ENCODE results near the gene SS18L1.

Gene SS18L1

DNA sequence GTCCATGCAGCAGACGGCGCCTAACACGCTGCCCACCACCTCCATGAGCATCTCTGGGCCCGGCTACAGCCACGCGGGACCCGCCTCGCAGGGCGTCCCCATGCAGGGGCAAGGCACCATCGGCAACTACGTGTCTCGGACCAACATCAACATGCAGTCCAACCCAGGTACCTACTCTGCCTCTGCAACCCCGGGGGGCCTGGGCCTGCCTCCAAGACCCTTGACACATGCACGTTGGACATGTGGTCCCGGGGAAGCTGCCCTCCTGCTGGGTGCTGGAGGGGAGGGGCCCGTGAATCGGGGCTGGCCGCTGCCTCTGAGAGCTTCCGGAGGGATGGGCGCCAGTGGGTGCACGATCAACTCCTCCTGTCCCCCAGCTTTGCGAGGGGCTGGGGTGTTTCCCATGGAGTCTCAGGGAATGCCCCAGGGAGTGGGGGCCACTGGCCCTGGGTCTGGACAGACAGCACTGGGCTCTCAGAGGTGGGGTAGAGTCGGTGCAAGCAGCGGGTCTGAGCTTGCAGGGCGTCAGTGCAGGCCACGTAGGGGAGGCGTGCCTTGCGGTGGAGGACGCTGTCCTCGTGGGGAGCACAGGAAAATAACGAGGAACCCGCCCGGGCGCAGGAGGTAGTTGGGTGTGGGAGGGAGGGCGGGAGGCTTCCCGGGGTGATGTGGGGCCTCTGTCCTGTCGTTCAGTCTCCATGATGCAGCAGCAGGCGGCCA is 19.4 kb downstream of the SS18L1 start:
- CTCF ChIA-PET = no interaction called here
- POLR2A ChIA-PET = no interaction called here
- no peak for DNase-seq (ENCODE audit: low read depth, low spot score)
- TF ChIP-seq, protein P1, sequence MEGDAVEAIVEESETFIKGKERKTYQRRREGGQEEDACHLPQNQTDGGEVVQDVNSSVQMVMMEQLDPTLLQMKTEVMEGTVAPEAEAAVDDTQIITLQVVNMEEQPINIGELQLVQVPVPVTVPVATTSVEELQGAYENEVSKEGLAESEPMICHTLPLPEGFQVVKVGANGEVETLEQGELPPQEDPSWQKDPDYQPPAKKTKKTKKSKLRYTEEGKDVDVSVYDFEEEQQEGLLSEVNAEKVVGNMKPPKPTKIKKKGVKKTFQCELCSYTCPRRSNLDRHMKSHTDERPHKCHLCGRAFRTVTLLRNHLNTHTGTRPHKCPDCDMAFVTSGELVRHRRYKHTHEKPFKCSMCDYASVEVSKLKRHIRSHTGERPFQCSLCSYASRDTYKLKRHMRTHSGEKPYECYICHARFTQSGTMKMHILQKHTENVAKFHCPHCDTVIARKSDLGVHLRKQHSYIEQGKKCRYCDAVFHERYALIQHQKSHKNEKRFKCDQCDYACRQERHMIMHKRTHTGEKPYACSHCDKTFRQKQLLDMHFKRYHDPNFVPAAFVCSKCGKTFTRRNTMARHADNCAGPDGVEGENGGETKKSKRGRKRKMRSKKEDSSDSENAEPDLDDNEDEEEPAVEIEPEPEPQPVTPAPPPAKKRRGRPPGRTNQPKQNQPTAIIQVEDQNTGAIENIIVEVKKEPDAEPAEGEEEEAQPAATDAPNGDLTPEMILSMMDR (IDR thresholded peaks at IDR 0.05; ENCODE audit: insufficient read depth, low read length, missing control alignments) = no peak
- no peak overlapping the region for H3K4me3 ChIP-seq (ENCODE audit: low read depth, low read length)

DNA sequence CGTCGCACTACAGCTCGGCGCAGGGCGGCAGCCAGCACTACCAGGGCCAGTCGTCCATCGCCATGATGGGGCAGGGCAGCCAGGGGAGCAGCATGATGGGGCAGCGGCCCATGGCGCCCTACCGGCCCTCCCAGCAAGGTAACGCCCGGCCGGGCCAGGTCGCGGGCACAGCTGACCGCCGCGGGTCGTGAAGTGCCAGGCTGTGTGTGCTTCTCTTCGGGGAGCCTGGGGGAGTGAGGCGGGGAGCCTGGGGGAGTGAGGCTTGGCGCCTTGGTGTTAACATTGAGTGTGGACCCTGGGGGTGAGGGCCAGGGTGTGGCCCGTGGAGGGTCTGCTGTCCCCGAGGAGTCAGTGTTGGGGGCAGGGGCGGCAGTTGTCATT is 19.9 kb downstream of the SS18L1 start:
- POLR2A ChIA-PET = no interaction called here
- no peak for DNase-seq (ENCODE audit: low read depth, low spot score)
- no peak overlapping the region for H3K4me3 ChIP-seq (ENCODE audit: low read depth, low read length)
- TF ChIP-seq, protein P1 (IDR thresholded peaks at IDR 0.05; ENCODE audit: insufficient read depth, low read length, missing control alignments) = no peak
- CTCF ChIA-PET = no interaction called here

DNA sequence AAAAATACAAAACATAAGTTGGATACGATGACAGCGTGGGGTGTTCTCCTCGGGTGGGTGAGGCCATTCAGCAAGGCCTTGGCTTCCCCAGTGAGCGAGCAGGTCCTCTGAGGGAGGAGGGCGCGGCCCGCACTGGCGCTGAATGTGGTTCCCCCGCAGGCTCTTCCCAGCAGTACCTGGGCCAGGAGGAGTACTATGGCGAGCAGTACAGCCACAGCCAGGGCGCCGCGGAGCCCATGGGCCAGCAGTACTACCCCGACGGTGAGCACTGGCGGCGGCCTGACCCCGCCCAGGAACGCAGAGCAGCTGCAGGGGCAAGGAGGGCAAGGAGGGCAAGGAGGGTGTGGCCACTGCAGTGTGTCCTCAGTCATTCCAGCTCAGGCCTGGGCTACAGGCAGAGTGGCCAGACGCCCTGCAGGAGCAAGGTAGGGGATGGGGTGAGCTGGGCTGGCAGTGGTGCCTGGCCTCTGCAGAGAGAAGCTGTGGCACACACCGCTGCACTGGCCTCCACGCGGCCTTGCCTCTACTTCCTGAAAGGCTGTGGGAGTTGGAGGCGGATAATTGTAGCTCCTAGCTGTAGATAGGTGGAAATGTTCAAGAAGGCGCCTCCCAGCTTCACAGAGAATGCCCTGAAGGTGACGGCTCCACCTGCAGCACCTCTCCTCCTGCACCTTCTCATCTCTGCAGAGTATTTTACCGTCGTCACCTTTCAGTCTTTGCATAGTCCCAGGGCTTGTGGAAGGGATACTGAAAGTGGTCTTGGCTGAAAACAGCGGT is 20.6 kb downstream of the SS18L1 start:
- ChIA-PET POLR2A (no interaction called here), CTCF (no interaction called here)
- TF ChIP-seq, protein P1 (IDR thresholded peaks at IDR 0.05; ENCODE audit: insufficient read depth, low read length, missing control alignments) = no peak
- H3K4me3 ChIP-seq (ENCODE audit: low read depth, low read length) = no peak overlapping the region
- no peak for DNase-seq (ENCODE audit: low read depth, low spot score)

DNA sequence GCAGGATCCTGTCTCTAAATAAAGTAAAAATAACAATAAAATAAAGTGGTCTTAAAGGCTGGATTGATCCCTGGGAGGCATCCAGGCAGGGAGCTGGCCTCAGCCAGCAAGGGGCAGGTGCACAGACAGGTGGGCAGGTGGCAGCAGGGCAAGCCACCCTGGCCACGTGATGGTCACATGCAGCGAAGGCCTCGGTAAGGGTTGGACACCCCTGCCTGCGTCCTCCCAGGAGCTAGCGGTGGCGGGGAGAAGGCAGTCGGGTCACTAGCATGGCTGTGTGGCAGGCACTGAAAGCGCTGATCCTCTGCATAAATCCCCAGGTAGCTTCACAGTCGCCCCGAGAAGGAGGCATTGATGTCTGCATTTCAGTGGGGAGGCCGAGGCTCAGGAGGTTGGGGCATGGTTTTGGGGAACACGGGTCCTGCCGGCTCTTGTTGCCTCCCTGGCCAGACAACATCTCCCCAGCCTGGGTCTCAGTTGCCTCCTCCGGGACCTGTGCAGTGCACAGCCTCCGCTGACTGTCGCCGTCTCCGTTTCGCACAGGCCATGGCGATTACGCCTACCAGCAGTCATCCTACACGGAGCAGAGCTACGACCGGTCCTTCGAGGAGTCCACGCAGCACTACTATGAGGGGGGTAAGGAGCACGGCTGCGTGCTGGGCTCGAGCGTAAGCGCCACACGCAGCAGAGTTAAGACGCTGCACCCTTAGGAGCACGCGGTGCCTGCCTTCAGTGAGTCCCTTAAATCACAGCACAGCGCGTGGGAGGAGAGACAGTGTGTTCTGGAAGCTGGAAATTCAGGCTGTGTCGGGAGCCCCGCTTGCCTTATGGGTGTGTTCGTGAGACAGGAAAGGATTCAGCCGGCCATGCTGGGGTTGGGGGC is 21.6 kb downstream of the SS18L1 start:
- POLR2A ChIA-PET = no interaction called here
- TF ChIP-seq, protein P1 (IDR thresholded peaks at IDR 0.05; ENCODE audit: insufficient read depth, low read length, missing control alignments) = no peak
- H3K4me3 ChIP-seq (ENCODE audit: low read depth, low read length) = no peak overlapping the region
- DNase-seq (ENCODE audit: low read depth, low spot score) = no peak
- CTCF ChIA-PET = no interaction called here

DNA sequence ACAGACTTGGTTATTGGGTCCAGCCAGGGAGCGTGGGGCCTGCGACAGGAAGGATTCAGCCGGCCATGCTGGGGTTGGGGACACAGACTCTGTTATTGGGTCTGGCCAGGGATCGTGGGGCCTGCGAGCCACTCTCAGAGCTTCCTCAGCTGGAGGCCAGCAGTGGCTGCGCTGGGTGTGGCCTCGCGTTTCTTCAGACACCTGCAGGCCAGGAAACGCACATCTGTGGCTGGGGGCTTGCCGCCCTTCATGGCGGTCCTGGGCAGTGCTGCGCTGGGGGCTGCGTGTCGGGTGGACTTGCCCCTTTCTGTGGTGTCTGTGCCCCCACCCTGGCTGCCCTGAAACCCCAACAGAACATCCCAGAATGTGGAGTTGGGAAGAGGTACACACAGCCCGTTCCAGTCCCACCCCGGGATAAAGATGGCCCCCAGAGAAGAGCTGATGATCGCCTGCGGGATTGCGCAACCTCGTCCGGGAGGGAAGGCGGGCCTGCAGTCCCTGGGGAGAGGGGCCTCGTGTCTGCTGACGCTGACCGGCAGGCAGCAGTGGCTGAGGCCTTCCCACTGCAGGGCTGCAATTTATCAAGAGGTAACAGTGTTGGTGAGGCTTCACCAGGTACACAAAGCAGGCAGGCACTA is 22.3 kb downstream of the SS18L1 start:
- ChIA-PET CTCF (interaction anchor here (1.1 to 1.4 kb wide), 2 partner anchors 9 to 21 kb away, joined by 3 to 6 read pairs; no protein-coding TSS in a partner anchor), POLR2A (no interaction called here)
- TF ChIP-seq, protein P1 (IDR thresholded peaks at IDR 0.05; ENCODE audit: insufficient read depth, low read length, missing control alignments) = no peak
- H3K4me3 ChIP-seq (ENCODE audit: low read depth, low read length) = no peak overlapping the region
- no peak for DNase-seq (ENCODE audit: low read depth, low spot score)

Measured in AG04449 (cell line).